ENCODE results near the gene GUCY1A2.

GUCY1A2 gene

GRCh38 chr11:107011977-107012376 lies 6.3 kb downstream of the GUCY1A2 start:
- no peak for DNase-seq (ENCODE audit: extremely low read depth, insufficient read length)
- Histone ChIP-seq H3K4me3 (replicated peaks; ENCODE audit: low read depth, low read length) (no peak overlapping the region), H3K27me3 (replicated peaks; ENCODE audit: control insufficient read depth, insufficient read depth, low read length) (no peaks in the 10 kb centered on the region; the same call in 1 of the 2 replicates), H3K36me3 (ENCODE audit: control insufficient read depth, insufficient read depth, low read length) (no peaks in the 10 kb centered on the region)
- TF ChIP-seq CTCF (IDR thresholded peaks at IDR 0.05; ENCODE audit: insufficient read depth, low read length, poor library complexity, severe bottlenecking), result no peak

GRCh38 chr11:107009190-107009589 lies 9.1 kb downstream of the GUCY1A2 start:
- H3K27me3 ChIP-seq (replicated peaks; ENCODE audit: control insufficient read depth, insufficient read depth, low read length), result no peaks in the 10 kb centered on the region; the same call in 1 of the 2 replicates
- DNase-seq (ENCODE audit: extremely low read depth, insufficient read length), result no peak
- no peaks in the 10 kb centered on the region for H3K36me3 ChIP-seq (ENCODE audit: control insufficient read depth, insufficient read depth, low read length)
- H3K4me3 ChIP-seq (replicated peaks; ENCODE audit: low read depth, low read length), result no peak overlapping the region
- no peak for TF ChIP-seq CTCF (IDR thresholded peaks at IDR 0.05; ENCODE audit: insufficient read depth, low read length, poor library complexity, severe bottlenecking)

GRCh38 chr11:107006076-107006833 lies 12.0 kb downstream of the GUCY1A2 start:
- no peaks in the 10 kb centered on the region for H3K27me3 ChIP-seq (replicated peaks; ENCODE audit: control insufficient read depth, insufficient read depth, low read length)
- H3K36me3 ChIP-seq (ENCODE audit: control insufficient read depth, insufficient read depth, low read length), result no peaks in the 10 kb centered on the region
- TF ChIP-seq CTCF (IDR thresholded peaks at IDR 0.05; ENCODE audit: insufficient read depth, low read length, poor library complexity, severe bottlenecking), result no peak
- no peak for DNase-seq (ENCODE audit: extremely low read depth, insufficient read length)
- no peak overlapping the region for H3K4me3 ChIP-seq (replicated peaks; ENCODE audit: low read depth, low read length)

- Histone ChIP-seq H3K36me3 (ENCODE audit: control insufficient read depth, insufficient read depth, low read length) (no peaks in the 10 kb centered on the region), H3K27me3 (replicated peaks; ENCODE audit: control insufficient read depth, insufficient read depth, low read length) (no peaks in the 10 kb centered on the region), H3K4me3 (replicated peaks; ENCODE audit: low read depth, low read length) (no peak overlapping the region)
- no peak for DNase-seq (ENCODE audit: extremely low read depth, insufficient read length)
- TF ChIP-seq CTCF (IDR thresholded peaks at IDR 0.05; ENCODE audit: insufficient read depth, low read length, poor library complexity, severe bottlenecking), result no peak
These were observed 19.1 kb downstream of the GUCY1A2 start for GRCh38 chr11:106999196-106999595.

- no peak for TF ChIP-seq CTCF (IDR thresholded peaks at IDR 0.05; ENCODE audit: insufficient read depth, low read length, poor library complexity, severe bottlenecking)
- H3K4me3 ChIP-seq (replicated peaks; ENCODE audit: low read depth, low read length), result no peak overlapping the region
These were observed 19.4 kb downstream of the GUCY1A2 start for GRCh38 chr11:106998916-106999188.

More at GRCh38 chr11:106998916-106999188, 19.4 kb downstream of the GUCY1A2 start:
- Histone ChIP-seq H3K27me3 (replicated peaks; ENCODE audit: control insufficient read depth, insufficient read depth, low read length) (no peaks in the 10 kb centered on the region), H3K36me3 (ENCODE audit: control insufficient read depth, insufficient read depth, low read length) (no peaks in the 10 kb centered on the region)
- no peak for DNase-seq (ENCODE audit: extremely low read depth, insufficient read length)
